Measurements from ENCODE around the gene KIF26B.

KIF26B gene

DNA sequence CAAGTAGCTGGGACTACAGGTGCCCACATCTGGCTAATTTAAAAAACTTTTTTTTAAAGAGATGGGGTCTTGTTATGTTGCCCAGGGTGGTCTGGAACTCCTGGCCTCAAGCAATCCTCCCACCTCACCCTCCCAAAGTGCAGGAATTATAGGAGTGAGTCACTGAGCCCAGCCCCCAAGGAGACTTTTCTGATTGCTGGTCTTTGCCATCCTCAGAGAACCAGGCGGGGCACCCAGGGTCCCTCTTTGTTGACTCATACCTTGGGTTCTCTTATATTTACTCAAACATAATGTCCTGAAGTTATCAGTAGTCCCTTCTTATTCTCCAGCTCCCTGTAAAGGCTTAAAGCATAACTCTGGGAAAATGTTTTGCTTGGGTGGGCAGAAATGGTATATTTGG lies 51.1 kb downstream of the KIF26B start:
- no peak overlapping the region for H3K27ac Mint-ChIP-seq
- no peaks in the 10 kb centered on the region for H3K4me1 Mint-ChIP-seq
- DNase-seq (ENCODE audit: low spot score in 2 of 2) (no peak), ATAC-seq (no peak)
- H3K9me3 Mint-ChIP-seq = peaks cover 8% of the 10 kb centered on the region
- no peaks in the 10 kb centered on the region for H3K36me3 Mint-ChIP-seq
- H3K4me3 Mint-ChIP-seq = no peak overlapping the region

DNA sequence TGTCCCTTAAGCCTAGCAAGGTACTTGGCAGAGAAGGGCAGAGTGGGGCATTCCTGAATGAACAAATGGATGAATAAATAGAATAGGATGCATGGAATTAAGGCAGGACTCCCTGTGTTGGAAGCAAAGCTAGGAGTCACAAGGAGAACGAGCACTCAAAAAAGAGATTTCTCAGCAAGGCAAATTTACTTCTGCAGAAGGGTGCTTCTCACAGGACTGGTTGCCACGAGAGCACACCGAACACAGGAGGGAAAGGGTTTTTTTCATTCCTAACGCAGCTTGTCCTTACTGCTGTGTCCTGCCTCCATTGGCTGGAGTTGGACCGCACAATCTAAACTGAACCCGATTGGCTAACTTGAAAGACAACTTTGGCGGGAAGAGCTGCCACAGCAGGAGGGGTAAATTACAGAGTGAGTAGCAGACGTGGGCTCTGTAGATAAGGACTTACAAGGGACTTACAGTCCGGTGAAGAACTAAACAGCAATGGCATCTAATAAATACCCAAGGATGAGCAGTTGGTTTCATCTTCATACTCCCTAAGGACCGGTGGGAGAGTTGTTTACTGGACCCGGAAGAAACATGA lies 52.4 kb downstream of the KIF26B start:
- H3K36me3 Mint-ChIP-seq = no peaks in the 10 kb centered on the region
- H3K9me3 Mint-ChIP-seq = peaks cover 8% of the 10 kb centered on the region
- H3K4me1 Mint-ChIP-seq = no peaks in the 10 kb centered on the region
- ATAC-seq = no peak
- no peak overlapping the region for H3K4me3 Mint-ChIP-seq
- no peak for DNase-seq (ENCODE audit: low spot score in 2 of 2)
- H3K27ac Mint-ChIP-seq = no peak overlapping the region

DNA sequence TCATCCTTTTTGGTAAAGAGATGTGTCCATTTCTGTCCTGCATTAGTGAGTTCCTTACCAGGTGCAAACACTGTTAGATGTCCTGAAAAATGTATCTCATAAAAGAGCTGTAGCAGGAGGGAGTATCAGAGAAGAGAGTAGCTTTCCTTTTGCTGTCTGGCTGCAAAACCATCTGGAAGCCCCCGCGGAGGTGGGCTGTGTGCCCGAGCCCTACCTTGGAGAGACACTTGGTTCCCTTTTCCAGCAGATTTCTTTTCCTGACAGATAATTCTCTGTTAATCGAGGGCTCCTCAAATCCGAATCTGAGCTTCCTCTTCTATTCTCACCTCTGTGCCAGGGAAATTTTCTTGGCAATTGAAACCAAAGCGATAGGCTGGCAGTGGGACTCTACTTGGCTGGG lies 53.0 kb downstream of the KIF26B start:
- no peak overlapping the region for H3K4me3 Mint-ChIP-seq
- no peak overlapping the region for H3K27ac Mint-ChIP-seq
- H3K4me1 Mint-ChIP-seq = no peaks in the 10 kb centered on the region
- DNase-seq (ENCODE audit: low spot score in 2 of 2) (no peak), ATAC-seq (no peak)
- H3K36me3 Mint-ChIP-seq = no peaks in the 10 kb centered on the region
- peaks cover 8% of the 10 kb centered on the region for H3K9me3 Mint-ChIP-seq

DNA sequence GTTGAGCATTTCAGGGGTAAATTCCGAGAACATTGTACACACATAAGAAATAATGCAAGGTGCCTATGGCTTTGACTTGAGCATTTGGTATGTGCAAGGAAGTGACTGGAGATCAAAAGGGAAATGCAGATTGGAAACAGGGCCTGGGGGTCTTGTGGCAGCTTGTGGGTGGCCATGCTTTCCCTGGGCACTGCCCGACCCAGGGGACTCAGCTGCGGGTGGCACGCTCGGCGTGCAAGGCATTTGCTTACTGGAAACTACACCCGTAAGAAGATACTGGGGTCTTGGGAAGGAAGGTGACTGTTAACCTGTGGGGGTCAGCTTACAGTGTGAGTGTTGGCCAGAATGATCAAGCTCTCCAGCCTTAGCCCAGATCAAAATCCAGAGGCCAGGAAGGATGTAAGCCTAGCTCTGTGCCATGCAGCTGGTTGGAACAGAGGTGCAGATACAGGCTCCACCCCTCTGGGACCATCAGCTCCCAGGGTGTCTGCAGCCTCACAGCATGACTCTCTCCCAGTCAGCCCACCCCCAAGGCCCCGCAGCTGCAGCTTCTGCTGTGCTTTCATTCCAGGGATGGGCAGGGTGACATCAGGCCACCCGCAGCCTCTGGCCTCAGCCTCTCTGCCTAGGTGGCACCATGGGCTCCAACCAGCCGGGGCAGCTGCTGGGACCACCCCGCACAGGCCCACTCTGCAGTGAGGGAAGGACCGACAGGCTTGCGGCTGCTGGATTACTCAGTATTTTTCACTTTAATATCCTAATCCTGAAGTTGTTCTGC lies 55.1 kb downstream of the KIF26B start:
- ATAC-seq (no peak), DNase-seq (ENCODE audit: low spot score in 2 of 2) (no peak)
- H3K4me3 Mint-ChIP-seq = no peak overlapping the region
- H3K9me3 Mint-ChIP-seq = peaks cover 8% of the 10 kb centered on the region
- H3K27ac Mint-ChIP-seq = no peak overlapping the region
- H3K36me3 Mint-ChIP-seq = no peaks in the 10 kb centered on the region
- H3K4me1 Mint-ChIP-seq = no peaks in the 10 kb centered on the region

DNA sequence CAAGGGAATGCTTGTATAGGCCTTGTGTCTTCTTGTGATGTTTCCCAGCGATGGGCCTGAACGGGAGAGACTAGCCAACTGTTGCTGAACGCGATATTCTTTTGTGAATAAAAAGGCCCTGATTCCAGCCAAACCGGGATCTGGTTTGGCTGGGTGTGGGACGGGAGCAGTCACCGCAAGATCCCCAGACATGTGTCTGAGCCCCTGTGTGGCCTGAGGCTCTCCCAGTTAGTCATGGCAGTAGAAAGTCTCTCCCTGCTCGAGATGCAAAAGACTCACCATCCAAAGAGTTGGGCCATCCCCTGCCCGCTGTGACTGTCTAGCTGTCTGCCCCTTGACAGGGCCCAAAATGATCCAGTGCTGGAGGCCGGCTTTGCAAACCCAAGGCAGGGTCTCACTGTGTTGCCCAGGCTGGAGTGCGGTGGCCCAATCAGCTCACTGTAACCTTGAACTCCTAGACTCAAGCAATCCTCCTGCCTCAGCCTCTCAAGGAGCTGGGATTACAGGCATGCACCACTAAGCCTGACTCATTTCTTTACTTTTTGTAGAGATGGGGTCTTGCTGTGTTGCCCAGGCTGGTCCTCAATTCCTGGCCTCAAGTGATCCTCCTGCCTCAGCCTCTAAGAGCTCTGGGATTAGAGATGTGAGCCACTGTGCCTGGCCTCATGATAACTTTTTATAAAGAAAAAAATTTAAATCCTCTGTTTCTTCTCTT lies 56.4 kb downstream of the KIF26B start:
- peaks cover 8% of the 10 kb centered on the region for H3K9me3 Mint-ChIP-seq
- H3K4me1 Mint-ChIP-seq = no peaks in the 10 kb centered on the region
- no peaks in the 10 kb centered on the region for H3K36me3 Mint-ChIP-seq
- ATAC-seq = peak; percentile 26
- no peak overlapping the region for H3K27ac Mint-ChIP-seq
- no peak overlapping the region for H3K4me3 Mint-ChIP-seq
- no peak for DNase-seq (ENCODE audit: low spot score in 2 of 2)

DNA sequence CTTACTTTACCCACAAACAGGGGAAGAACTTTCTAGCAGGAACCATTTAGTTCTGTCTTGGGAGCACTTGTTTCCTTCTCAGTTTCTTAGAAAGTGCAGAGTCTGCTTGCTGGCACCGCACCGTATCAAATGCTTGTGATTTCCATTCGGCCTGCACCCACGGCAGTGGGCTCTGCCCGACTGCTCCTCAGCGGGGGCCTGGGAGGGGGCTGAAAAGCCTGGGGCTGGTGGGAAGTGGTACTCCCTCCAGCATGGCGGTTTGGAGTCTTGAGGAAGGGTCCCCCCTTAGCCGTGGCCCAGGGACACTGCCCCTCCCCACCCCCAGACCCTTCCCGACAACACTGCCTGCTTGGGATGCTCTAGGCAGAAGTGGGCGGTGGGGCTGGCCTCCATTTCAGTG lies 57.0 kb downstream of the KIF26B start:
- ATAC-seq (no peak), DNase-seq (ENCODE audit: low spot score in 2 of 2) (no peak)
- H3K4me3 Mint-ChIP-seq = no peak overlapping the region
- no peaks in the 10 kb centered on the region for H3K4me1 Mint-ChIP-seq
- no peak overlapping the region for H3K27ac Mint-ChIP-seq
- H3K36me3 Mint-ChIP-seq = no peaks in the 10 kb centered on the region
- H3K9me3 Mint-ChIP-seq = peaks cover 5% of the 10 kb centered on the region

DNA sequence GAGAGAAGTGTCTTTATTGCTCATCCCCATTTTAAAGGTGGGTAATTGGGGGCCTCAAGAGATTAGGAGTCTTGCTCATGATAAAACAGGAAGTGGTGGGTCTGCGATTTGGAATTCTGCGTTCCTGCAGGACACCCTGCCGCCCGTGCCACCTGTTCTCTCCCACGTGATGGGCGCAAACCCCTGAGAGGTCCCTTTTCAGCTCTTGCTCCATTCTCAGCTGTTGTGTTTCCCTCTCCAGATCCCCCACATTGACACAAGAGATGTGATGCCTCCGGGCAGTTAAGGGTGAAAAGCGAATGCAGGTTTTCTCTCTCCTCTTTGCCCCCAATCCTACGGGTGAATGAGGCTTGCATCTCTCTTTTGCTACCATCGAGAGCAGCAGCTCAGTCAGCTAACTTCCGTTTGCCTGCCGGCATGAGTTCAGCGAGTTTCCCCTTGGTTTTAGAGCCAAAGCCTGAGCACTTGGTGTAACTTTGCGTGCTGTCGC lies 57.5 kb downstream of the KIF26B start:
- DNase-seq (ENCODE audit: low spot score in 2 of 2) = no peak
- no peak for ATAC-seq
- H3K4me3 Mint-ChIP-seq = no peak overlapping the region
- no peaks in the 10 kb centered on the region for H3K9me3 Mint-ChIP-seq
- H3K36me3 Mint-ChIP-seq = no peaks in the 10 kb centered on the region
- no peak overlapping the region for H3K27ac Mint-ChIP-seq
- no peaks in the 10 kb centered on the region for H3K4me1 Mint-ChIP-seq

DNA sequence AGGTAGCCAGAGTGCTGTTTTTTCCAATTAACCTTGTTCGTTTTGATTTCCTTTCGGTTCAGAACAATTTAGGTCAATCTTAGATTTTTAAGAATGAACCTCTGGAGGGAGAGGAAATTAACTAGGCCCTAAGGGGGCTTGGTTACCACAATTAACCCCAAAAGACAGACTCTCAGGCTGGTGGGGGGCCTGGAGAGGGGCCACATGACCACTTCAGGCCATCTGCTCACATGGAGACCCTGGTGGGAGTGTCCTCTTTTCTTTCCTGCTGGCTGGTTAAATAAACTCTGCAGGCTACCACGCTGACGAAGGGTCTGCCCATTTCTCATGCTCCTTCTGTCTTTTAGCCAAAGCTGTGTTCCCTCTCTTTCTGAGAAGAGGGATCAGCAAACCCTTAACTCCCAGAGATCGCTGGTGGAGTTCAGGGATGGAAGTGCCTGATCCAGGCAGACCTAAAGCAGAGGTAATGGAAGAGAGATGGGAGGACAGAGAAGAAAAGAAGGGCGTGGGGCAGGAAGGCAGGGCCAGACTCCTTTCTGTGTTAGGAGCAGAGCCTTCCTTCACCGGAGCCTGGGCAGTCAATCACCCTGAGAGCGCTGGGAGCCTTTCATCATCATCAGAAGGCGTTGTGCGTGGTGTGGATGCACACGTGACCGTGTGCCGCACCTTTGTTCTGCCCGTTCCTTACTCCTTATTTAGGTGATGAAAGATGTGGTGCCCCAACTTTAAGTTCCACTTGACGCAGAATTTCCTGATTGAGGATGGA lies 58.5 kb downstream of the KIF26B start:
- ATAC-seq (no peak), DNase-seq (ENCODE audit: low spot score in 2 of 2) (no peak)
- no peak overlapping the region for H3K4me3 Mint-ChIP-seq
- H3K9me3 Mint-ChIP-seq = no peaks in the 10 kb centered on the region
- H3K4me1 Mint-ChIP-seq = no peaks in the 10 kb centered on the region
- no peaks in the 10 kb centered on the region for H3K36me3 Mint-ChIP-seq
- H3K27ac Mint-ChIP-seq = no peak overlapping the region

DNA sequence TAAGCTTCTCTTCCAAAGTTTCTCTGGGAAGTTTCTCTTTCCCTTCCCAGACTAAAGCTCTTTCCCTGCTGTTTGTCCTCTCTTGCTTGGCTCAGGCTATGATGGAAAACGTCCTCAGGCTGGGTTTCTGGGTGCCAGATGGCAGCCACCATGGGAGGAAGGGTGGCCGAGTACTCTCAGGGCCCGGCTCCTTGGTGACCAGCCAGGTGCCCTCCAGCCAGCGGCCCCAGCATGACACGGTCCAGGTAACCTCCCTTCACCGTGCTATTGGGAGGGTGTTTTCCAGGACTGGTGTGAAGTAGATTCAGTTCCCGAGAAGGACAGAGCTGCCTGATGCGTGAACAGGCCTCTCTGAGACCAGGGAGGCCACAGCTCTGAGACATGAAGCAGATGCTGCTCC lies 60.3 kb downstream of the KIF26B start:
- Mint-ChIP-seq H3K9me3 (no peaks in the 10 kb centered on the region), H3K27ac (no peak overlapping the region), H3K36me3 (no peaks in the 10 kb centered on the region), H3K4me1 (no peaks in the 10 kb centered on the region), H3K4me3 (no peak overlapping the region)
- DNase-seq (ENCODE audit: low spot score in 2 of 2) = no peak
- no peak for ATAC-seq

DNA sequence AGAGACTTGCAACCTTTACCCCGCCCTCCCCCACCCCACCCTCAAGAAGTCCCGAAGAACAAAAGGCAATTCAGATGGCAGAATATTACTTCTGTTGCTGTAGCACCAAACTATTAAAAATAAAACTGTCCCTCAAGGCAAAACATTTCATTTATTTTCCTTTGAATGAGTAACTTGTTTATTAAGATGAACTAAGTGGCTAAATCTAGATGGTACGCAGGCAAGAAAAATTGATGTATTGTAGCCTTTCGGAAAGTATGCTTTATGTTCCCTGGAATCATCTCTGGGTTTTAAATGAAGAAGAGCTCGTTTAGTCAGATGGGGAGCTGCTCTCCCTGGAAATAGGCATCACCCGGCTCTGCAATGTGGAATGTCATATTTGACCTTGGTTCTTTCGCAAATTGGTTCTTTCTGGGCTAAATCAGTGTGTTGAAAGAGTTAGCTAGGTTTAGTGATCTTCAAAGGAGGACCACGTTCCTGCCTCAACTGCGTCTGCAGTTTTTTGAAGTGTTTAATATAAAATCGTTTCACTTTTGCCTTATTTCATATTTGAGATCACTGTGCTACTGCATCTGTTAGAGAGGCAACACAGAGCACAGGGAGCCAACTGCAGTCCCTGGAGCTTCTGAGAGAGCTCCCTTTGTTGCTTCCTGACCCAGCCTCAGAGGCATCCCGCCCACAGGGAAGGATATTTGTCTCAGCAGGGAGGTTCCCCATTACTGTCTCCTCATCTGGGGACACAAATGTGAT lies 61.8 kb downstream of the KIF26B start:
- ATAC-seq (no peak), DNase-seq (ENCODE audit: low spot score in 2 of 2) (no peak)
- H3K9me3 Mint-ChIP-seq = no peaks in the 10 kb centered on the region
- H3K27ac Mint-ChIP-seq = no peak overlapping the region
- no peaks in the 10 kb centered on the region for H3K4me1 Mint-ChIP-seq
- H3K4me3 Mint-ChIP-seq = no peak overlapping the region
- H3K36me3 Mint-ChIP-seq = no peaks in the 10 kb centered on the region

DNA sequence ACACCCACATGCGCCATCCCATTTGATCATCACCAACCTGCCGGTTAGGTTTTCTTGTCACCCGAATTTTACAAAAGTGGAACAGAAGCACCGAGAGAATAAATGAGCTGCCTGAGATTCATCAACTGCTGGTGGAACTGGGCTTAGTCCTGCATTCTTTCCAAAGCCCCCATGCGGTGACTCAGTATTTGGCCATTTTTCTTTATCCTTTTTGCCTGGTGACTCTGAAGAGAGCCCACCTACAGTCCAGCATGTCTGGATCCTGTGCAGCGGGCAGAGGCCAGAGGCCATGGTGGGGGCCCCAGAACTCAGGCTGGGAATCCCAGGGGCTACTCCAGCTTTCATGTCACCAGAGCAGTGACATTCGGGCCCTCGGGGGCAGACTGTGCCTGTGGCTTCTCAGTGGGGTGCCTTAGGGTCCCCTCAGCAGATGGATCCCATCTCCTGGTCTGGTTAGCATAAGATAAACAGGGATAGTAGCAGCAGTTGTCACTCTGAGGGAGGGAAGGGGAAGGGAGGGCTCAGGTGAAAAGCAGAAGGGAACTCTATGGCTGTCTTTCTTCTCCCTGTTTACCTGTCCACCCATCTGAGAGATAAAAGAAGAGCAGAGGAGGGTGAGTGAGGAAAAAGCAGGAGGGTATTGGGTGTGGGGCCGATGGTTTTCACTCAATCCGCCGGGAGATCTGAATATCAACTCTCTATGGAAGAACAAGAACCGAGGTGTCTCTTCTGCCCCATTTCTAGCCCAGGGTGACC lies 63.2 kb downstream of the KIF26B start:
- no peaks in the 10 kb centered on the region for H3K36me3 Mint-ChIP-seq
- DNase-seq (ENCODE audit: low spot score in 2 of 2) (no peak), ATAC-seq (no peak)
- H3K27ac Mint-ChIP-seq = no peak overlapping the region
- no peaks in the 10 kb centered on the region for H3K4me1 Mint-ChIP-seq
- no peak overlapping the region for H3K4me3 Mint-ChIP-seq
- H3K9me3 Mint-ChIP-seq = no peaks in the 10 kb centered on the region

DNA sequence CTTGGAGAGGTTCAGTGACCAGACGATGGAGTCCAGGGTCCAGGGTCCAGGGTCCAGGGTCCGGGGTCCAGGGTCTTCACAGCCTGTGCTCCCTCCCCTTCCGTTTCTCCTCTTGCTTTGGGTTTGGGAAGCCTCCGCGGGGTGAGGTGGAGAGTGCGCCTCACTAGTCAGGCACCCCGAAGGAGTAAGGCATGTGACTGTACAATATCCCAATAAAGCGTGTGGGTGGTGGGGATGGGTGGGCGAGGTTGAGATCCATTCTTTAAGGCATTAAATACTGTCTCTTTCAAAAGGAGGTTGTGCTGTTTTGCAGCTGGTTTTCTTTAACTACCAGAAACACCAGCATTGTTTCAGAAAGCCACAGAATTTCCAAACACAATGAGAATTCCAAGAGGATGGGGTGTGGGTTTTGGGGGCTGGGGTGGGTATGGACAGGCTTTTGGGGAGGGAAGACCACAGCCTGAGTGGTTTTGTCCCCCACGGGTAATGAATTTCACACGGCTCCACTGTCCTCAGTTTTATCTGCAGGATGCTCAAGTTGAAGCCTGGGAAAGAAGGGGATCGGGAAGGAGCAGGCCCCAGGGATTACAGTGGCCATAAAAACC lies 65.7 kb downstream of the KIF26B start:
- H3K9me3 Mint-ChIP-seq = no peaks in the 10 kb centered on the region
- H3K36me3 Mint-ChIP-seq = no peaks in the 10 kb centered on the region
- no peak overlapping the region for H3K4me3 Mint-ChIP-seq
- H3K4me1 Mint-ChIP-seq = no peaks in the 10 kb centered on the region
- ATAC-seq = no peak
- DNase-seq (ENCODE audit: low spot score in 2 of 2) = no peak
- no peak overlapping the region for H3K27ac Mint-ChIP-seq

DNA sequence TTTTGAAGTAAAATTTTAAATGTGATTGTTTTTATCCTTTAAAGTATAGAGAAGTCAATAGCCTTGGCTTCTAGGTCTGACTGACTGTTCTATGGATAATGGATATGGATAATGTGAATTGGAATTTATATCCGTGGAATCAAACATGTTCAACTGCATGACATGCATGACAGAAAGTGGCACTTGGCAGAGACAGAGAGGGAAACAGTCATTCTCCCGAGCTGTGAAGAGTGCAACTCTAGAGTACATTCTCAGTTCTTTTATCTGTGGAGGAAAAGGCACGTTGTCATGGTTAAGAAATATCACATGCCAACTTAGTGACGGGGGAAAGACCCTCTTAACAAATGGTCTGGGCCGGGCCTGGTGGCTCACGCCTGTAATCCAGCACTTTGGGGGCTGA lies 67.0 kb downstream of the KIF26B start:
- no peaks in the 10 kb centered on the region for H3K36me3 Mint-ChIP-seq
- no peak overlapping the region for H3K27ac Mint-ChIP-seq
- no peak overlapping the region for H3K4me3 Mint-ChIP-seq
- no peaks in the 10 kb centered on the region for H3K9me3 Mint-ChIP-seq
- no peak for ATAC-seq
- no peaks in the 10 kb centered on the region for H3K4me1 Mint-ChIP-seq
- DNase-seq (ENCODE audit: low spot score in 2 of 2) = no peak
